Upper lobe of right lung (tissue), 1 donor: ENCODE data around the gene CFD. TPM values are rescaled to one million over a fixed set of nuclear protein-coding genes. Genes with fewer than 3 reads are reported as not detected.

ENCODE experiments used
- ATAC-seq: fragments of 200-7000 bp; cut with Tn5 transposase; one replicate; pipeline ENCODE4 v1.9.1; 2020; ENCODE audit warnings: mild to moderate bottlenecking, moderate library complexity
- DNase-seq: peaks from one replicate; pipeline ENCODE4 v3.0.0-alpha.2; 2020
- H3K27ac ChIP-seq: fragments of 200-600 bp; one replicate; pipeline ENCODE4 v1.8.0; 2022
- H3K27me3 ChIP-seq: fragments of 200-600 bp; one replicate; pipeline ENCODE4 v1.8.0; 2022; ENCODE audit warnings: mild to moderate bottlenecking
- H3K36me3 ChIP-seq: fragments of 200-600 bp; one replicate; pipeline ENCODE4 v1.8.0; 2022
- H3K4me1 ChIP-seq: fragments of 200-600 bp; one replicate; pipeline ENCODE4 v1.8.0; 2022
- H3K4me3 ChIP-seq: fragments of 200-600 bp; one replicate; pipeline ENCODE4 v1.8.0; 2022; ENCODE audit warnings: mild to moderate bottlenecking
- H3K9me3 ChIP-seq: fragments of 200-600 bp; one replicate; pipeline ENCODE4 v1.8.0; 2022
- CTCF ChIP-seq: fragments of 200-600 bp; IDR thresholded peaks from one replicate; pipeline ENCODE4 v1.8.0; 2022; ENCODE audit warnings: antibody characterized with exemption
- intact Hi-C: fragments of 100-400 bp; cut with DNase I; formaldehyde crosslinking; loops from one replicate; pipeline ENCODE4 v1.11.0; 2022
- total RNA-seq: library from RNA; stranded (reverse); fragmentation: NEBNext Ultra II Directional; extraction: Animal tissue kit (Norgen Biotek cat#: 25700); gene quantifications from one replicate; pipeline ENCODE4 v1.2.1, GENCODE V29; 2021
- donor health status: DM: no; HTN: yes; CAD: no; lungs with severe emphysema.

Gene CFD
- total RNA-seq, 1 donor from 2014 or later: 153 TPM

DNA sequence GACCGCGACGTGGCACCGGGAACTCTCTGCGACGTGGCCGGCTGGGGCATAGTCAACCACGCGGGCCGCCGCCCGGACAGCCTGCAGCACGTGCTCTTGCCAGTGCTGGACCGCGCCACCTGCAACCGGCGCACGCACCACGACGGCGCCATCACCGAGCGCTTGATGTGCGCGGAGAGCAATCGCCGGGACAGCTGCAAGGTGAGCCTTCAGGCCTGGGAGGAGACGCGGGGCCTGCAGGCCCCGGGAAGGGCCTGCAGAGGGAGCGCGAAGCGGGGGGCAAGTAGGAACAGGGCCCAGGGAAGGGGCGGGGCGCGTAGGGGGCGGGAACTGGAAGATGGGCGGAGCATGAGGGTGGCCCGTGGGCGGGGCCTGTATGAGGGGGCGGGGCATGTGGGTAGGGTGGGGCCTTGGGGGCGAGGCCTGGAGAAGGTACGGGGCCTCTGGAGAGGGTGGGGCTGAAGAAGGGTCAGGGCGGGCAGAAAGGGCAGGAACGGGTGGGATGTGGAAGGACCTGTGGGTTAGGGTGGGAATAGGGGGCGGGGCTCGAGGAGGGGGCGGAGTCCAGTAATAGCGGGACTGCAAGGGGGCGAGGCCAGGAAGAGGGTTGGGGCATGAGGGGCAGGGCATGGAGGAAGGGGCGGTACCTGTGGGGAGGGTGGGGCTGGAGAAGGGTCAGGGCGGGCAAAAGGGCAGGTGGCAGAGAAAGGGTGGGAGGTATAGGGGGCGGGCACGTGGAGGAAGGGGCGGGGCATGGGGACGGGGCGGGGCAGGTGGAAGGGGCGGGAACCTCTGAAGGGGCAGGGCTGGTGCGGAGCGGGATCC, 2.5 kb downstream of the CFD start:
- peaks cover 15% of the 10 kb centered on the region for H3K4me1 ChIP-seq
- no peaks in the 10 kb centered on the region for H3K27me3 ChIP-seq
- intact Hi-C loops: no loop called here

DNA sequence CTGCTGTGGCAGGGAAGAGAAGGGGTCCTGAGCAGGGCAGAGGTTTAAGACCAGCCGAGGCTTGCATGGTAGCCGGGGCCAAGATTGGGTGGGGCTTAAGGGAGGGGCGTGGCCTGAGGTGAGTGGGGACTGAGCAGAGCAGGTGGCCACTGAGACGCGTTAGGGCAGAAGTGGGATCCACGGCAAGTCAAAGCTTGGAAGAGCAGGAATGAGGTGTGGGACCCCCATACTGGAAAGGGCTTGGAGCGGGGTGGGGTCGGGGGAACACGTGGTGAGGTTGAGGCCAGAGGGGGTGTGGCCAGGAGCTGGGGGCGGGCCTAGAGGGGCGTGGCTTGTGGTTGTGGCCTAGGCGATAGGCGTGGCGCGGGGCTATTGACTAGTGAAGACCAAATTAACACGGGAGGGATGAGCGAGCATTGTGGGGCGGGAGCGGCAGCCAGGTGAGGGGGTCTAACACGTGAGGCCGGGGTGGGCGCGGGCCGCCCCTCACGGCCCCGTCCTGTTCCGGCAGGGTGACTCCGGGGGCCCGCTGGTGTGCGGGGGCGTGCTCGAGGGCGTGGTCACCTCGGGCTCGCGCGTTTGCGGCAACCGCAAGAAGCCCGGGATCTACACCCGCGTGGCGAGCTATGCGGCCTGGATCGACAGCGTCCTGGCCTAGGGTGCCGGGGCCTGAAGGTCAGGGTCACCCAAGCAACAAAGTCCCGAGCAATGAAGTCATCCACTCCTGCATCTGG, 3.3 kb downstream of the CFD start:
- peaks cover 15% of the 10 kb centered on the region for H3K4me1 ChIP-seq
- DNase-seq (peak; percentile 88), ATAC-seq (peak; percentile 45)
- H3K9me3 ChIP-seq: no peaks in the 10 kb centered on the region
- no peaks in the 10 kb centered on the region for H3K27me3 ChIP-seq
- no peak overlapping the region for H3K27ac ChIP-seq
- no peak for TF ChIP-seq CTCF
- peaks cover under 1% of the 10 kb centered on the region for H3K36me3 ChIP-seq
- intact Hi-C loops: no loop called here
- H3K4me3 ChIP-seq: peak overlapping the region; percentile 16

More for the DNA sequence above, 2.5 kb downstream of the CFD start:
- peak; percentile 13 for TF ChIP-seq CTCF
- Histone ChIP-seq H3K4me3 (no peak overlapping the region), H3K36me3 (no peaks in the 10 kb centered on the region), H3K9me3 (no peaks in the 10 kb centered on the region), H3K27ac (no peak overlapping the region)
- ATAC-seq: peak; percentile 60
- peak; percentile 86 for DNase-seq

DNA sequence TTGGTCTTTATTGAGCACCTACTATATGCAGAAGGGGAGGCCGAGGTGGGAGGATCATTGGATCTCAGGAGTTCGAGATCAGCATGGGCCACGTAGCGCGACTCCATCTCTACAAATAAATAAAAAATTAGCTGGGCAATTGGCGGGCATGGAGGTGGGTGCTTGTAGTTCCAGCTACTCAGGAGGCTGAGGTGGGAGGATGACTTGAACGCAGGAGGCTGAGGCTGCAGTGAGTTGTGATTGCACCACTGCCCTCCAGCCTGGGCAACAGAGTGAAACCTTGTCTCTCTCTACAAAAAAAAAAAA, 3.8 kb downstream of the CFD start:
- no peak for DNase-seq
- no peak for TF ChIP-seq CTCF
- H3K27ac ChIP-seq: no peak overlapping the region
- H3K4me3 ChIP-seq: no peak overlapping the region
- H3K36me3 ChIP-seq: peaks cover 6% of the 10 kb centered on the region
- intact Hi-C loops: no loop called here
- no peaks in the 10 kb centered on the region for H3K27me3 ChIP-seq
- peaks cover 15% of the 10 kb centered on the region for H3K4me1 ChIP-seq
- H3K9me3 ChIP-seq: no peaks in the 10 kb centered on the region
- no peak for ATAC-seq

GRCh38 chr19:866769-867300, 7.4 kb downstream of the CFD start:
- peaks cover 12% of the 10 kb centered on the region for H3K4me1 ChIP-seq
- no peaks in the 10 kb centered on the region for H3K27me3 ChIP-seq
- no peak for DNase-seq
- intact Hi-C loops: no loop called here
- H3K4me3 ChIP-seq: no peak overlapping the region
- H3K9me3 ChIP-seq: no peaks in the 10 kb centered on the region
- no peak for TF ChIP-seq CTCF
- H3K36me3 ChIP-seq: peaks cover 8% of the 10 kb centered on the region
- no peak for ATAC-seq
- no peak overlapping the region for H3K27ac ChIP-seq

GRCh38 chr19:867301-867793, 7.9 kb downstream of the CFD start:
- DNase-seq (no peak), ATAC-seq (no peak)
- TF ChIP-seq CTCF: no peak
- no peak overlapping the region for H3K27ac ChIP-seq
- no peaks in the 10 kb centered on the region for H3K27me3 ChIP-seq
- H3K4me3 ChIP-seq: no peak overlapping the region
- H3K4me1 ChIP-seq: peaks cover 17% of the 10 kb centered on the region
- peaks cover 8% of the 10 kb centered on the region for H3K36me3 ChIP-seq
- intact Hi-C loops: no loop called here
- no peaks in the 10 kb centered on the region for H3K9me3 ChIP-seq
